GM12892 (cell line): Measurements from ENCODE around the gene GRAMD4.

ENCODE experiments used
- POLR2A ChIP-seq: IDR thresholded peaks from 2 replicates; pipeline ENCODE4 v1.6.1; 2011; ENCODE audit warnings: low read depth, low read length, control low read depth
- POLR2AphosphoS5 ChIP-seq: IDR thresholded peaks from 2 replicates; pipeline ENCODE4 v1.6.1; 2011; ENCODE audit warnings: low read depth, low read length, control low read depth
- TAF1 ChIP-seq: IDR thresholded peaks from 2 replicates; pipeline ENCODE4 v1.6.1; 2011; ENCODE audit warnings: low read depth, mild to moderate bottlenecking, control low read depth, low read length, borderline replicate concordance

- no peak for TF ChIP-seq POLR2AphosphoS5
- TF ChIP-seq POLR2A, result no peak
- TF ChIP-seq TAF1, result no peak
Observed at GRCh38 chr22:46591930-46592329, 28.3 kb upstream of the GRAMD4 start.
